ENCODE results near the gene C10orf143.

C10orf143 gene

DNA sequence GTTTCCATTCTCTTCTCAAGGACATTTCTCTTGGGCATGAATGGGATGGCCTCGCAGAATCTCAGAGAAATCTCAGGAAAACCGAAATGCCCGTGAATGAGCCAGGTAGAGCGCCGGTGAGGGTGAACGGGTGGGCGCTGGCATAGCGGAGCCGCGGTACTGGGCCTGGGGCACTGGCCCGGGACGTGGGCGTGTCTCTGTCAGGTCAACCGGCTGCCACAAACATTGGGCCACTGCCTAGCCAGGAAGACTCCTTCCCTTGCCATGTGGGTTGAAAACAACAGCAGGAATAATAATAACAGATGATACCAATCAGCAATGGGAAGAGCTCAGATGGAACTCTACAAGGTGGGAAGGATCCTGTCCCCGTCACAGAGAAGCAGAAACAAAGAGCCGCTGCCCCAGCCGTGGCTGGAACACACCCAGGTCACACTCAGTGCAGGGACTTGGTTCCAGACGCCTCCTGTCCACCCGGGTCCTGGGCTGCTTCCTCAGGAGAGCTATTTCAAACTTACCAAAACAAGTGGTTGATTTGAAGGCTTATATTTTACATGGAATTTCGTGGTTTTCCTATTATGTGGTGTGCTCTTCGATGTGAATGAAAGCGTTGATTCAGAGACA lies 95.4 kb downstream of the C10orf143 start:
- no peaks in the 10 kb centered on the region for H3K36me3 ChIP-seq
- no peak overlapping the region for H3K27ac ChIP-seq
- intact Hi-C loops (cut with DNase I; ENCODE audit: low total_unique reads), result no loop called here
- H3K4me3 ChIP-seq, result no peak overlapping the region
- H3K27me3 ChIP-seq, result peaks cover 0 to 46% of the 10 kb centered on the region in 2 donors
- H3K4me1 ChIP-seq, result no peaks in the 10 kb centered on the region
- DNase-seq, result peak in 1 of 2 donors; percentile 48
- no peaks in the 10 kb centered on the region for H3K9me3 ChIP-seq
- TF ChIP-seq, protein P1, sequence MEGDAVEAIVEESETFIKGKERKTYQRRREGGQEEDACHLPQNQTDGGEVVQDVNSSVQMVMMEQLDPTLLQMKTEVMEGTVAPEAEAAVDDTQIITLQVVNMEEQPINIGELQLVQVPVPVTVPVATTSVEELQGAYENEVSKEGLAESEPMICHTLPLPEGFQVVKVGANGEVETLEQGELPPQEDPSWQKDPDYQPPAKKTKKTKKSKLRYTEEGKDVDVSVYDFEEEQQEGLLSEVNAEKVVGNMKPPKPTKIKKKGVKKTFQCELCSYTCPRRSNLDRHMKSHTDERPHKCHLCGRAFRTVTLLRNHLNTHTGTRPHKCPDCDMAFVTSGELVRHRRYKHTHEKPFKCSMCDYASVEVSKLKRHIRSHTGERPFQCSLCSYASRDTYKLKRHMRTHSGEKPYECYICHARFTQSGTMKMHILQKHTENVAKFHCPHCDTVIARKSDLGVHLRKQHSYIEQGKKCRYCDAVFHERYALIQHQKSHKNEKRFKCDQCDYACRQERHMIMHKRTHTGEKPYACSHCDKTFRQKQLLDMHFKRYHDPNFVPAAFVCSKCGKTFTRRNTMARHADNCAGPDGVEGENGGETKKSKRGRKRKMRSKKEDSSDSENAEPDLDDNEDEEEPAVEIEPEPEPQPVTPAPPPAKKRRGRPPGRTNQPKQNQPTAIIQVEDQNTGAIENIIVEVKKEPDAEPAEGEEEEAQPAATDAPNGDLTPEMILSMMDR (IDR thresholded peaks at IDR 0.05), result no peak

DNA sequence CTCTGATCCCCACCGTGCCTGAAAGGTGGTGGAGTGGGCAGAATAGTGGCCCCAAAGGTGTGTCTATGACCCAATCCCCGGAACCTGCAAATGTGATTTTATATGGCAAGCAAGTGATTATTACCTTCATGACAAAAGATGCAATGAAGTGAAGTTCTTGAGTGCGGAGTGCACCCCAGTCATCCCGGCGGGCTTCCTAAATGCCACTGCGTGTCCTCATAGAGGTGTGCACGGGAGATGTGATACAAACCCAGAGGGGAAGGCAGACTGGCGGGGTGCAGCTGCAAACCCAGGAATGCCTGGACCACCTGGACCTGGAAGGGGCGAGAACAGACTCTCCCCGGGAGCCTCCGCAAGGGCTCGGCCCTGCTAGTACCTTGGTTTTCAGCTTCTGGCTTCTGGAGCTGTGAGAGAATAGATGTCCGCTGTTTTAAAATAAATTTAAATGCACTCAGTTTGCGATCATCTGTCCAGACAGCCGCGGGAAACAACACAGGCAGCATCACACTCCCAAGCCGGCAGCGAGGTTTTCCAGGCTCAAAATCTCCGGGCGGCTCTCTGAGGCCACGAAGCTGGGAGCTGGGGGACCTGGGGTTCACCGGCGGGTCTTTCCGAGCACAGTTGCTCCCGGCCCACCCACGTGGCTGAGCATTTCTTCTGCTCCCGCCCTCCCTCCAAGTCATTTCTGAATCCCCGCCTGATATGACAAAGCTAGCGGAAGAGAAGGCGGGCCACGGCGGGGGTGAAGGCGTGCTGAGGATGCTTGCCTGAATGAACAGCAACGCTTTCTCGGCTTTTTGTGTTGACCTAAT lies 96.2 kb downstream of the C10orf143 start:
- no peak for DNase-seq
- H3K27me3 ChIP-seq, result peaks cover 0 to 46% of the 10 kb centered on the region in 2 donors
- no peaks in the 10 kb centered on the region for H3K4me1 ChIP-seq
- intact Hi-C loops (cut with DNase I; ENCODE audit: low total_unique reads), result no loop called here
- TF ChIP-seq, protein P1 (IDR thresholded peaks at IDR 0.05), result no peak
- H3K27ac ChIP-seq, result no peak overlapping the region
- H3K36me3 ChIP-seq, result no peaks in the 10 kb centered on the region
- H3K9me3 ChIP-seq, result no peaks in the 10 kb centered on the region
- H3K4me3 ChIP-seq, result no peak overlapping the region

Data from tibial artery (tissue), 4 donors.